ENCODE results near the gene ADRA2B.
"Not testable (repeated sequence)": the region's sequence is repeated elsewhere in the genome, so short reads cannot be mapped to it uniquely, and the experiment has no call there.

Gene ADRA2B

GRCh38 chr2:96069878-96070277, 46.5 kb downstream of the ADRA2B start:
- DNase-seq (ENCODE audit: low spot score), result not testable (repeated sequence)

GRCh38 chr2:96067902-96068581, 48.3 kb downstream of the ADRA2B start:
- not testable (repeated sequence) for DNase-seq (ENCODE audit: low spot score)

GRCh38 chr2:96067098-96067660, 49.2 kb downstream of the ADRA2B start:
- DNase-seq (ENCODE audit: low spot score), result not testable (repeated sequence)

DNA sequence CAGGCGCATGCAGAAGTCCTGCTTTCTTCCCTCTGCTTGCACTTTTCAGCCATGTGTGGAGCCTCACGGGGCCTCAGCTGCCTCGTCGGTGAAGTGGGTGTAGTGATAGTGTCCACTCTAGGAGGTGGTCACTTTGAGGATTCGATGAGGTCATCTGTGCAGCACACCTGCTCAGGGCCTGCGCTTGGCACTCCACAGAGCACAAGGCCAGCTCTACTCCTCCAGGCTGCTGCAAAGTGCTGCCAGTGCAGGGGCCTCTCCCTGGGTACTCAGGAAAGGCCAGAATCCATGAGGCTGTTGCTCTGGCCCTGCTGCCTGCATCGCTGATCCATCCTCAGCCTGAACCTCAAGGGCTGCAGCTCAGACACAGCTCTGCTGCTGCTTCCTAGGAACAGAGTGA, 49.9 kb downstream of the ADRA2B start:
- not testable (repeated sequence) for DNase-seq (ENCODE audit: low spot score)

GRCh38 chr2:96065954-96066353, 50.4 kb downstream of the ADRA2B start:
- DNase-seq (ENCODE audit: low spot score), result not testable (repeated sequence)

DNA sequence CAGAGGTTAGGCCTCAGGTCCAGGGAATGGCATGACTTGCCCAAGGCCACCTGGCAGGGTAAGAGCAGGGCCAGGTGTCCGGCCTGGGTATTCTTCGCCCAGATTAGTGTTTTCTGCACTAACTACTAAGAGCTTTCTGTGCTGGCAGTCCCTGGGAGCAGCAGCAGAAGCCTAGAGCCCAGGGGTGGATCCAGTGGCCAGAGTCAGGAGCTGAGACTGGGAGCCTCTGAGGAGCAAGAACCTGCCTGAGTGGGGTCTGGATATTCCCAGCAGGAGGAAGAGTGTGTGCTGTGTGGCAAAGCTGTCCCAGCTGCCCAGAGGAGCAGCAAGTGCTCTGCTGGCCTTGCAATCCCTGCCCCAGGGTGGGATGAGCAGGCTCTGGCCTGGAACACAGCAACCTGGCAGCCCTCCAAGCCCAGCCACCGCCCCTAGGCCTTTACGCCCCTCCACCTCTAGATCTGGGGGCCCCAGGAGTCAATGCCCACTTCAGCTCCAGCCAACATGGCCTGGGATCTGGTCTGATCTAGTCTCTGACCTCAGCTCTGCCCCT, 50.9 kb downstream of the ADRA2B start:
- DNase-seq (ENCODE audit: low spot score), result no peak

DNA sequence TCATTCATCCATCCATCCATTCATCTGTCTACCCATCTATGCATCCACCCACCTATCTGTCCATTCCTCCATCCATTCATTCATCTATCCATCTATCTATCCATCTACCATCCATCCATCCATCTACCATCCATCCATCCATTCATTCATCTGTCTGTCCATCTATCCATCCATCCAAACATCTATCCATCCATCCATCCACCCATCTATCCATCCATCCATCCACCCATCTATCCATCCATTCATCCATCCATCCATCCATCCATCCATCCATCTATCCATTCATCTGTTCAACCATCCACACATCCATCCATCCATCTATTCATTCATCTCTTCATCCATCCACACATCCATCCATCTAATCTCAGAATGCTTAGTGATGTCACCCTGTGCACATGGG, 51.6 kb downstream of the ADRA2B start:
- not testable (repeated sequence) for DNase-seq (ENCODE audit: low spot score)

- DNase-seq (ENCODE audit: low spot score), result not testable (repeated sequence)
These were observed 52.2 kb downstream of the ADRA2B start for GRCh38 chr2:96064047-96064675.

DNA sequence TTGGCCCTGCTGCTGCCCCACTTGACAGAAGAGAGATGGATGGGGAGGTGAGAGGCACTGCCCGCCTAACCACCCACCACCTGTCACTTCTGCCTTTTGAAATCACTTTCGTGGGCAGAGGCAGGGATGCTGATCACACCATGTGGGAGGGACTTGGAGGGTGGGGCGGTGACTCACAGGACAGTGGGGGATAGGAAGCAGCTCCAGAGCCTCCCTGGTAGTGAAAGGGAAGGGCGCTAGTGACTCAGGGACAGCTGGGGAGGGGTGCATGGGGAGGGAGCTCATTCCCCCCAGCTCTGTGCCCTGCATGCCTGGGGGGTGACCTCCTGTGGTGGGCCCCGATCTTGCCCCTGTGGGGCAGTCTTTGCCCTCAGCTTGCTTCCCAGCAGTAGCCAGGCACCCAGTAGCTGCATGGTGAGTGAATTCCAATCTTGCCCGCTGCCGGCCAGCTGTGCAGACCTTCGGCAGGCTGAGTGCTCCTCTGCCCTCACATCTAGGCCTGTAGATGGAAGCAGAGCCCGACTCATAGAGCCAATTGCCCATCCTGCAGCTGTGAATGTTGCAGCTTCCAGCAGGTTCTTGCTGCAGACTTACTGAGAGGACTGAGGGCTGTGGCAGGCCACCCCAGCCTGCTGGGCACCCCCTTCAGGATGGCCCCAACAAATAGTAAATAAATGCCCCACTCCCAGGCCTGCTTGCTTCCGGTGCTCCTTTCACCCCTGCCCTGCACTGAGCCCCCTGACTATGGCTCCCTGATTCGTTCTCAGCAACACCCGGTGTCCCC, 53.1 kb downstream of the ADRA2B start:
- DNase-seq (ENCODE audit: low spot score), result peak; percentile 89
